Mesendoderm (in vitro differentiated cells): ENCODE measurements around the gene JARID2.

Experiments
- DNase-seq: peaks from one replicate; pipeline ENCODE4 v3.0.0; 2013
- H2AK5ac ChIP-seq: 2 replicates; pipeline ENCODE4 v1.6.1; 2013; ENCODE audit warnings: low read length, inconsistent platforms
- H2BK120ac ChIP-seq: 2 replicates; pipeline ENCODE4 v1.6.1; 2013; ENCODE audit warnings: low read depth, mild to moderate bottlenecking, low read length, moderate library complexity, mixed read lengths
- H2BK15ac ChIP-seq: replicated peaks from 2 replicates; pipeline ENCODE4 v1.6.1; 2013; ENCODE audit warnings: low read depth, mild to moderate bottlenecking, moderate library complexity
- H2BK5ac ChIP-seq: 2 replicates; pipeline ENCODE4 v1.6.1; 2013; ENCODE audit warnings: low read length, inconsistent platforms
- H3K18ac ChIP-seq: 2 replicates; pipeline ENCODE4 v1.6.1; 2013; ENCODE audit warnings: mild to moderate bottlenecking, low read length, mixed read lengths
- H3K23ac ChIP-seq: one replicate; pipeline ENCODE4 v1.6.1; 2013; ENCODE audit warnings: low read length
- H3K27ac ChIP-seq: 2 replicates; pipeline ENCODE4 v1.5.1; 2013; ENCODE audit warnings: low read depth, mild to moderate bottlenecking, inconsistent platforms, low read length, moderate library complexity
- H3K27me3 ChIP-seq: 2 replicates; pipeline ENCODE4 v1.6.1; 2013; ENCODE audit warnings: low read length, control low read depth, mild to moderate bottlenecking, inconsistent platforms; ENCODE audit not compliant: insufficient read depth, poor library complexity
- H3K36me3 ChIP-seq: 2 replicates; pipeline ENCODE4 v1.6.1; 2013; ENCODE audit warnings: low read length, inconsistent platforms; ENCODE audit not compliant: control insufficient read depth, insufficient read depth
- H3K4ac ChIP-seq: one replicate; pipeline ENCODE4 v1.6.1; 2013; ENCODE audit warnings: low read depth, mild to moderate bottlenecking, low read length, moderate library complexity
- H3K4me1 ChIP-seq: 2 replicates; pipeline ENCODE4 v1.6.1; 2013; ENCODE audit warnings: low read depth, low read length, inconsistent platforms; ENCODE audit not compliant: control insufficient read depth
- H3K4me2 ChIP-seq: 2 replicates; pipeline ENCODE4 v1.6.1; 2013; ENCODE audit warnings: low read length
- H3K4me3 ChIP-seq: 2 replicates; pipeline ENCODE4 v1.5.1; 2013; ENCODE audit warnings: mild to moderate bottlenecking, low read length
- H3K56ac ChIP-seq: one replicate; pipeline ENCODE4 v1.6.1; 2013; ENCODE audit warnings: low read length
- H3K79me1 ChIP-seq: 2 replicates; pipeline ENCODE4 v1.6.1; 2013; ENCODE audit warnings: low read length, inconsistent platforms
- H3K79me2 ChIP-seq: 2 replicates; pipeline ENCODE4 v1.6.1; 2013; ENCODE audit warnings: mild to moderate bottlenecking, low read length; ENCODE audit not compliant: control insufficient read depth, insufficient read depth
- H3K9ac ChIP-seq: 2 replicates; pipeline ENCODE4 v1.6.1; 2013; ENCODE audit warnings: low read length, inconsistent platforms
- H4K5ac ChIP-seq: one replicate; pipeline ENCODE4 v1.6.1; 2013; ENCODE audit warnings: low read length
- H4K8ac ChIP-seq: one replicate; pipeline ENCODE4 v1.6.1; 2013; ENCODE audit warnings: low read depth, mild to moderate bottlenecking, control low read depth, low read length, moderate library complexity
- WGBS: extraction: QIAGEN DNeasy Blood & Tissue Kit; methylation state at CpG from one replicate; pipeline ENCODE4 v1.1.7; 2013; ENCODE audit warnings: low lambda C conversion rate, missing lambda C conversion rate; ENCODE audit not compliant: insufficient coverage; ENCODE audit errors: extremely low coverage; 5-methylcytosine and 5-hydroxymethylcytosine counted together

JARID2 gene

GRCh38 chr6:15499125-15499524 is 253.3 kb downstream of the JARID2 start:
- Histone ChIP-seq H3K23ac (no peak overlapping the region), H3K4me2 (no peak overlapping the region), H2BK5ac (no peak overlapping the region), H3K4me3 (no peak overlapping the region), H3K4ac (no peak overlapping the region), H3K79me1 (peaks cover 11% of the 10 kb centered on the region), H3K18ac (no peak overlapping the region), H3K27me3 (no peaks in the 10 kb centered on the region), H3K79me2 (peaks cover 5% of the 10 kb centered on the region), H3K9ac (no peak overlapping the region), H2BK120ac (no peak overlapping the region), H2BK15ac (no peak overlapping the region), H2AK5ac (no peak overlapping the region), H3K36me3 (peaks cover 14% of the 10 kb centered on the region), H4K5ac (no peak overlapping the region), H3K27ac (no peak overlapping the region), H3K4me1 (no peaks in the 10 kb centered on the region), H3K56ac (no peak overlapping the region), H4K8ac (no peak overlapping the region)
- no CpG with 5 or more reads among the region's 12 CpGs for WGBS
- no peak for DNase-seq

- Histone ChIP-seq H3K23ac (no peak overlapping the region), H4K5ac (no peak overlapping the region), H2AK5ac (no peak overlapping the region), H3K27ac (no peak overlapping the region), H2BK15ac (no peak overlapping the region), H3K4ac (no peak overlapping the region), H3K4me2 (no peak overlapping the region), H3K4me3 (no peak overlapping the region), H4K8ac (no peak overlapping the region), H3K27me3 (no peaks in the 10 kb centered on the region), H3K56ac (no peak overlapping the region), H3K36me3 (peaks cover 14% of the 10 kb centered on the region), H3K9ac (no peak overlapping the region), H2BK120ac (no peak overlapping the region), H3K18ac (no peak overlapping the region), H3K79me2 (peaks cover 5% of the 10 kb centered on the region), H2BK5ac (no peak overlapping the region), H3K4me1 (no peaks in the 10 kb centered on the region), H3K79me1 (peaks cover 11% of the 10 kb centered on the region)
- no peak for DNase-seq
- WGBS: no CpG with 5 or more reads among the region's 9 CpGs
Measured at GRCh38 chr6:15499591-15499990, 253.7 kb downstream of the JARID2 start.

- no peak overlapping the region for H3K56ac ChIP-seq
- peaks cover 3% of the 10 kb centered on the region for H3K79me2 ChIP-seq
- H3K4me1 ChIP-seq: no peaks in the 10 kb centered on the region
- H3K79me1 ChIP-seq: peaks cover 10% of the 10 kb centered on the region
- no CpG with 5 or more reads among the region's 16 CpGs for WGBS
- no peak for DNase-seq
- no peak overlapping the region for H4K8ac ChIP-seq
- no peak overlapping the region for H2BK5ac ChIP-seq
- no peak overlapping the region for H4K5ac ChIP-seq
- no peak overlapping the region for H3K18ac ChIP-seq
- no peak overlapping the region for H3K23ac ChIP-seq
- H3K4me2 ChIP-seq: no peak overlapping the region
- no peak overlapping the region for H3K9ac ChIP-seq
- no peak overlapping the region for H2AK5ac ChIP-seq
- no peak overlapping the region for H3K4ac ChIP-seq
- no peak overlapping the region for H3K27ac ChIP-seq
- H3K36me3 ChIP-seq: peaks cover 14% of the 10 kb centered on the region
- H2BK15ac ChIP-seq: no peak overlapping the region
- H3K27me3 ChIP-seq: no peaks in the 10 kb centered on the region
- H3K4me3 ChIP-seq: no peak overlapping the region
- no peak overlapping the region for H2BK120ac ChIP-seq
Measured at GRCh38 chr6:15500078-15500740, 254.3 kb downstream of the JARID2 start.

- H3K4me3 ChIP-seq: no peak overlapping the region
- peaks cover 12% of the 10 kb centered on the region for H3K36me3 ChIP-seq
- no peaks in the 10 kb centered on the region for H3K27me3 ChIP-seq
- no peak overlapping the region for H2BK15ac ChIP-seq
- no peak overlapping the region for H4K8ac ChIP-seq
- WGBS: no CpG with 5 or more reads among the region's 38 CpGs
- no peak overlapping the region for H3K4me2 ChIP-seq
- H3K79me1 ChIP-seq: peaks cover 9% of the 10 kb centered on the region
- no peaks in the 10 kb centered on the region for H3K4me1 ChIP-seq
- no peak overlapping the region for H4K5ac ChIP-seq
- H3K56ac ChIP-seq: no peak overlapping the region
- no peak overlapping the region for H2BK5ac ChIP-seq
- H3K79me2 ChIP-seq: no peaks in the 10 kb centered on the region
- H2AK5ac ChIP-seq: no peak overlapping the region
- H3K23ac ChIP-seq: peak overlapping the region; percentile 66
- no peak for DNase-seq
- no peak overlapping the region for H2BK120ac ChIP-seq
- H3K4ac ChIP-seq: no peak overlapping the region
- H3K18ac ChIP-seq: no peak overlapping the region
- no peak overlapping the region for H3K9ac ChIP-seq
- H3K27ac ChIP-seq: no peak overlapping the region
Measured at GRCh38 chr6:15500901-15501825, 255.3 kb downstream of the JARID2 start.

- Histone ChIP-seq H3K56ac (no peak overlapping the region), H3K4me2 (no peak overlapping the region), H3K9ac (no peak overlapping the region), H2BK120ac (no peak overlapping the region), H3K79me1 (peaks cover 13% of the 10 kb centered on the region), H3K36me3 (peaks cover 10% of the 10 kb centered on the region), H3K27ac (no peak overlapping the region), H4K8ac (no peak overlapping the region), H3K4ac (no peak overlapping the region), H2BK15ac (no peak overlapping the region), H2AK5ac (no peak overlapping the region), H3K23ac (peak overlapping the region; percentile 66), H3K27me3 (no peaks in the 10 kb centered on the region), H3K18ac (no peak overlapping the region), H4K5ac (no peak overlapping the region), H3K4me1 (no peaks in the 10 kb centered on the region), H2BK5ac (no peak overlapping the region), H3K79me2 (peaks cover 2% of the 10 kb centered on the region), H3K4me3 (no peak overlapping the region)
- DNase-seq: no peak
- WGBS: no CpG with 5 or more reads among the region's 19 CpGs
Measured at GRCh38 chr6:15501826-15502445, 256.1 kb downstream of the JARID2 start.
